Fibroblast of skin of scalp (primary cell): ENCODE measurements around the gene PFKL.
"Not testable (repeated sequence)": the region's sequence is repeated elsewhere in the genome, so short reads cannot be mapped to it uniquely, and the experiment has no call there.

Experiments used
- DNase-seq: peaks from one replicate; pipeline ENCODE4 v3.0.0-alpha.2; 2013

The PFKL gene

DNA sequence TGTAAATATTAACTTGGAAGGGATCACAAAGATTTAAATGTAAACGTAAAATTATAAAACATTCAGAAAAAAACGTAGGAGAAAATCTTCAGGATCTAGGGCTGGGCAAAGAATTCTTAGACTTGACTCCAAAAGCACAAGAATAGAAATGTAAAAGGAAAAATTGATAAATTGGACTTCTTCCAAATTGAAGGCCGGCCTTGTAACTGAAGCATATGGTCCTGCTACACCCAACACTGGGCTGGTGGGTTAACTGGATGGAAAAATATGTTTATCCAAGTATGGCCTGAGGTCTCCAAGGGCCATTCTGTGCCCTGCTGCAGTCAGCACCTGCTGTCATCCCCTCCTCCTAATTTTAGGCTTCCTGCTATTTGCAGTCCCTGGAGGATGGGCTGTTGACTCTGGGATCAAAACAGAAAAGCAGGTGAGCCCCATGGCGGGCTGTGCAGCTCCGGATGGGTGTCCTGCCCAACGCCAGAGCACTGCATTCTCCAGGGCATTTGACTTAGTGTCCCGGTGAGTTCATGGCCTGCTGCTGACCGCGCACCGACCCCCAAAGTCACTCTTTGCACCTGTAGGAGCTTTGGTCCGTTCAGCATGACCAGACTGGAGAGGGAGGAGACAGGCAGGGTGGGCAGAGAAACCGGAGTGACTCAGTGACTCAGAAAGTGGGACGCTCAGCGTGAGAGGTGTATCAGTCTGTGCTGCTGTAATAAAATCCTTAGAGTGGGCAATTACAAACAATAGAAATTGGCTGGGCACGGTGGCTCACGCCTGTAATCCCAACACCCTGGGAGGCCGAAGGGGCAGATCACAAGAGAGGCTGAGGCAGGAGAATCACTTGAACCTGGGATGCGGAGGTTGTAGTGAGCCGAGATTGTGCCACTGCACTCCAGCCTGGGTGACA is 20.2 kb upstream of the PFKL start:
- DNase-seq, result no peak

- no peak for DNase-seq
Measured at GRCh38 chr21:44281801-44282200, 18.1 kb upstream of the PFKL start.

- DNase-seq, result no peak
Measured at GRCh38 chr21:44282370-44282769, 17.5 kb upstream of the PFKL start.

- DNase-seq, result not testable (repeated sequence)
Measured at GRCh38 chr21:44283211-44283785, 16.6 kb upstream of the PFKL start.

DNA sequence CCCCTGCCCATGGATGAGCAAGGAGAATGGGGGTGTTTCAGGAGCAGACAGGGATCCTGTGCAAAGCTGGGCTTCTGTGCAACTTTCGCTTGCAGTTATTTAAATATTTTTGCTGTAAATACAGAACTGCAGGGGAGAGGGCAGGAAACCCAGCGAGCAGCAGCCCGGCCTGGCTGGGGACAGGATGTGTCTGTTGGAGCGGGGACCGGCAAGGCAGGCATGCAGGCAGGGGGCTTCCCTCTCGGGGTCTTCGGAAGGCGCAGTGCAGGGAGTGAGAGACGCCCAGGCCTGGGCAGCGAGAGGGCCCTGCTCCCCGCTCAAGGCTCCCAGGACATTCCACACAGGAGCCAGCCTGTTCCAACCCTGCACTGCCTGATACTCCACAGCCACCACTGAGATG is 15.9 kb upstream of the PFKL start:
- no peak for DNase-seq

DNA sequence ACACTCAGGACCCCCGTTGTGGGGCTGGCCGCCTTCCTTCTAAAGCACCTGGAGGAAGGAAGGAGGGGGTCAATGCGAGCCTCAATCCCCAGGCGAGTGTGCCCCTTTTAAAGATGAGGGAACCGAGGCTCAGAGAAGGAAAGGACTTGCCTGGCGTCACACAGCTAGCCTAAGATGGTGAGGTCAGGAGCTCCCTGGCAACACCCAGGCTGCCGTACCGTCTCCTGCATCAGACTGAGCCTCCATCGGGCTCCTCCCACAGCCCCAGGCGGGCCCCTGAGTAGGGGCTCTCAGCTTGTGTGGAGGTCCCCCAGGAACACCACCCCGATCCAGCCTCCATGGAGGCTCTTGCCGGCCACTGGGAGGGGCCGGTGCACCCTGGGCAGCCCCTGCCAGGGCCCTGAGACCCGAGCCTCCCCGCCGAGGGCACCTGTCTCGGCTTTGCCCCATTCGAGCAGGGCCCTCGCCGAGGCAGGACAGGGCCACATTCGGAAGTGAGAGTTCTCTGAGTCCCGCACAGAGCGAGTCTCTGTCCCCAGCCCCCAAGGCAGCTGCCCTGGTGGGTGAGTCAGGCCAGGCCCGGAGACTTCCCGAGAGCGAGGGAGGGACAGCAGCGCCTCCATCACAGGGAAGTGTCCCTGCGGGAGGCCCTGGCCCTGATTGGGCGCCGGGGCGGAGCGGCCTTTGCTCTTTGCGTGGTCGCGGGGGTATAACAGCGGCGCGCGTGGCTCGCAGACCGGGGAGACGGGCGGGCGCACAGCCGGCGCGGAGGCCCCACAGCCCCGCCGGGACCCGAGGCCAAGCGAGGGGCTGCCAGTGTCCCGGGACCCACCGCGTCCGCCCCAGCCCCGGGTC is 14.5 kb upstream of the PFKL start, which contains the start of gene AIRE:
Gene AIRE (plus strand): TSS at position 739 of the 855 bp plus-strand sequence. CDS start 131 bp downstream, outside the sequence.
- DNase-seq, result peak; percentile 58

DNA sequence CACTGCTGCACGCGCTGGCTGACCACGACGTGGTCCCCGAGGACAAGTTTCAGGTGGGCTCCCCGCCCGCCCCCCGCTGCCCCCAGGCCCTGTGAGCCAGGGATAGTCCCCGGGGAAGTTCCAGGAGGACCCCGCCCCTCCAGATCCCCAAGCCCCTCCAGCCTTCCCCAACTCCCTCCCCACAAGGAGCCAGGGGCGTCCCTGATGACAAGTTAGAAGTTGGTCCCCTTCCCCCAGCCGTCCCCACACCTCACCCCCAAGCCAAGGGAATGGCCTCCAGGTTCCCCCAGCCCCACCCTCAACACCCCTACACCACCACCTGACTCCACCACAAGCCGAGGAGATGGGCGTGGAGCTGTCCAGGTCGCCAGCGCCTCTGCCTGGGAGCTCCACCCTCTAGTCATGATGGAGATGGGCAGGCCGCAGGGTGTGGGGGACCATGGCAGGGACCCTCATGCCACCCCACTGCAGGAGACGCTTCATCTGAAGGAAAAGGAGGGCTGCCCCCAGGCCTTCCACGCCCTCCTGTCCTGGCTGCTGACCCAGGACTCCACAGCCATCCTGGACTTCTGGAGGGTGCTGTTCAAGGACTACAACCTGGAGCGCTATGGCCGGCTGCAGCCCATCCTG is 13.7 kb upstream of the PFKL start:
- no peak for DNase-seq

GRCh38 chr21:44286716-44287632 is 12.9 kb upstream of the PFKL start:
- DNase-seq, result no peak

- DNase-seq, result no peak
Measured at GRCh38 chr21:44288251-44289110, 11.4 kb upstream of the PFKL start.

DNA sequence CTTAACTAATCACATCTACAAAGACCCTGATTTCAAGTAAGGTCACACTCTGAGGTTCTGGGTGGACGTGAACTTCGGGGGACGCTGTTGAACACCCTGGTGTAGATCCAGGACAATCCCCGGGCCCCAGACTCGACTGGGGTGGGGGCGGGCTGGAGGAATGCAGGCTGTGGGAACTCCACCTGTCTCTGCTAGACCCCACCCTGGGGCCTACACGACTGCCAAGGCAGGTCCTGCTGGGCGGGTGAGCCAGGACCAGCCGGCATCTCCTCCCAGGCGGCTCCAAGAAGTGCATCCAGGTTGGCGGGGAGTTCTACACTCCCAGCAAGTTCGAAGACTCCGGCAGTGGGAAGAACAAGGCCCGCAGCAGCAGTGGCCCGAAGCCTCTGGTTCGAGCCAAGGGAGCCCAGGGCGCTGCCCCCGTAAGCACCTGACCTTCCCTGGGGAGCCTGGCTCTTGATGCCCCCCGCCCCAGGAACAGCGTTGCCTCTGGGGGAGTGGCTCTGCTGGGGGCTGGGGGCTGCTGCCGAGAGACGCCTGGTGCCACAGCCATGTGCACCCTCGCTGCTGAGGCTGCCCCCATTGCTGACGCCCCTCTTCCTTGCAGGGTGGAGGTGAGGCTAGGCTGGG is 10.4 kb upstream of the PFKL start:
- no peak for DNase-seq

DNA sequence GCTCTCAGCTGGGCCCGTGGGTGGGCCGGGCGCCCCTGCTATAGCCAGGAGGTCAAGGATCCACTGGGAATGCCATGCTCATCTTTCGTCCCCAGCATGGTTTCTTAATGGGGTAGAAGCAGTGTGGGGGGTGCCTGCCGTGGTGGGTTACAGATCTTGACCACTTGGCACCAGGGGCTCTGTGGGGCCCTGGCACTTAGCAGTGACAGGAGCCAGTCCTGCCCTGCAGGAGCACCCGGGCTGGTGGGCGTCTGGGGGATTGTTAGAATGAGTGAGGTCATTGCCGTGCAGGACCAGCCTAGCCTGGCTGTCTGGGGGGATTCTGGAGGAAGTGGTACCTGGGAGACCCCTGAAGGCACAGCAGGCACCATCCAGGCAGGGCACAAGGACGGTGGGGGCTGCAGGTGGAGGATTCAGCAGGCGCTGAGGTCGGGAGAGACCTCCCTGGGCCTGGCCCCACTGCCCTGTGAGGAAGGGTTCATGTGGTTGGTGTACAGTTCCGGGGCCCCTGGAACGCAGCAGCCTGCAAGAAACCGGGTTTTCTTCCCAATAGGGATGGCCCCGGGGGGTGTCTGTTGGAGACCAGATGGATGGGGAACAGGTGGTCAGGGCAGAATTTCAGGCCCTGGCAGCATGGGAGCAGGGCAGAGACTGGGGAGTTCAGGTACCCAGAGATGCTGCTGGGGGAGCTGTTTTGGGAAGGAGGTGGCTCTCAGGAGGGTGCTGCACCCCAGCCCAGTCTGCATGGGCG is 9.4 kb upstream of the PFKL start:
- no peak for DNase-seq

DNA sequence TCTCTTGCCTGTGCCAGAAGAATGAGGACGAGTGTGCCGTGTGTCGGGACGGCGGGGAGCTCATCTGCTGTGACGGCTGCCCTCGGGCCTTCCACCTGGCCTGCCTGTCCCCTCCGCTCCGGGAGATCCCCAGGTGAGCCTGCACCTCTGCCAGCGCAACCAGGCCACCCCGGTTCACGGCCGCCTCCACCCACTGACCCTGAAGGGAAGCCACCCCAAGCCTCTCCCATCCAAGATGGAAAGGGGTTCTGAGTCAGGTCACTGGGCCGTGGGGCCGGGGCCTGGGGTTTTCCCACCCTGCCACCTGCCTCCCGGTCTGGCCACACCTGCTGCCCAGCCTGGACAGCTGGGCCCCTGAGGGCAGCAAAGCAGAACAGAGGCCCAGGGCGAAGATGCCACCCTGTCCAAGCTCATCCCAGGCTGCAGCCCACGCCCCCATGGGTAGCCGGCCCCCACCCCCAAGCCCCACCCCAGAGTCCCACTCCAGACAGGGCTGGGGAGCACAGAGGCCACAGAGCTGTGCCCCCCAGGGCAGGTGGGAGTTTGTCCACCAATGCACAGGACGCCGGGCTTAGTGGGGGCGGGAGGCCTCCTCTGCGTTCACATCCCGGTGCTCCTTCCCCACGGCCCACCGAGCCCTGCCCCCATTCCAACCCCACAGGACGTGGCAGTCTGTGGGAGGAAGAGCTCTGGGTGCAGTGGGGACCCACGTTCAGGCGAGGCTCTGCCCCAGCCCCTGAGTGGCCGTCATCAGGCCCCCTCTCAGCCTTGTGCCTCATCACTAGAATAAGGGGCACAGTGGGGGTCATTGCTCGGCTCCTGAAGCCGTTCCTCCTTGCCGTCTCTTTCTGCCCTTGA is 8.5 kb upstream of the PFKL start:
- DNase-seq, result no peak

- DNase-seq, result no peak
Measured at GRCh38 chr21:44291936-44292811, 7.7 kb upstream of the PFKL start.

GRCh38 chr21:44292812-44293195 is 7.0 kb upstream of the PFKL start:
- DNase-seq, result no peak

DNA sequence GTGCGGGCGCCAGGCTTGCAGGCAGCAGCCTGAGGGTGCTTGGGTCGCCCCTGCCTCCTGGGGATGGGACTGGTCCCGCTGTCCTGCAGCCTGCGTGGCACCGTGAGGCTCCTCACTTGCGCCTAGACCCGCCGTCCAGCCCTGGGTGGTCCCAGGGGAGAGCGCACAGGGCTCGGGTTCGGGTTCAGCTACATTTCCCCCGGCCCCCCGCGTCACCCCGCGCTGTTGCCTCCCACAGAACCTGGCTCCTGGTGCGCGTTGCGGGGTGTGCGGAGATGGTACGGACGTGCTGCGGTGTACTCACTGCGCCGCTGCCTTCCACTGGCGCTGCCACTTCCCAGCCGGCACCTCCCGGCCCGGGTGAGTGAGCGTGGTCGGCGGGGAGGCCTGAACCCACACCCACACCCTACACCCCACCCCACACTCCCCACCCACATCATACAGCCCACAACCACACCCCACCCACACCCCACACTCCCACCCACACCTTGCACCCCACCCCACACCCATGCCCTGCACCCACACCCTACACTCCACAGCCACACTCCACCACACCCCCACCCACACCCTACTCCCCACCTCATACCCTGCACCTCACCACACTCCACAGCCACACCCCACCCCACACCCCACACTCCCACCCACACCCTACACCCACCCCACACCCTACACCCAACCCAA is 6.2 kb upstream of the PFKL start:
- DNase-seq, result no peak

DNA sequence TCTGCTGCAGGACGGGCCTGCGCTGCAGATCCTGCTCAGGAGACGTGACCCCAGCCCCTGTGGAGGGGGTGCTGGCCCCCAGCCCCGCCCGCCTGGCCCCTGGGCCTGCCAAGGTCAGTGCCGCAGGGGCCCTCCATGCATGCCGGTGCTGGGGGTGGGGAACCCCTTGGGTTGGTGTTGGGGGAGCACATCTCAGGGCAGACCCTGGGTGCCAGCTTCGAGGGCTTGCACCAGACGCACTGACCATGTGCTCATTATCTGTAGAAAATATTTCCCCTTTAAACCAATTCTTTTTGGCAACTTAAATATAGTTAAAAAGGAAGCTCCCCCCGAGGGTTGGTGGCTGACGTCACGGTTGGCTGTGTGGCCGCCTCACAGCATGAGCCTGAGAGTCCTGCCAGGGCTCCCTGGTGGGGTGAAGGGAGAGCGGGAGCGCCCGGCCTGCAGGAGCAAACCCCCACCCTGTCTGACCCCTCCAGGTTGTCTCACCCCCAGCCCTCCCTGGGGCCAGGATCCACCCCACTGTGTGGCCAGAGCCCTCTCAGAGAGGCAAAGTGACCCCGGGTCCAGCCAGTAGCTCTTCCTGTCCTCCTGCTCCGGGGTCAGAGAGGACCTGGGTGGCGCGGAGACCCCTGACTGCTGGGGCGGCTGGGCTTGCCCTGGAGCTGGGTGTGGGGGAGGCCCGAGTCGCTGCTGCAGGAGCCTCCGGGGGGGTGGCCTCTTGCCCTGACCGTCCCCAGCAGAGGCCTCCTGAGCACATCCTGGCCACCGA is 5.3 kb upstream of the PFKL start:
- peak; percentile 61 for DNase-seq
